Testis (tissue), 2 donors: ENCODE results near the gene FBXL7.

ENCODE experiments used
- POLR2A ChIP-seq: fragments of 450-650 bp; IDR thresholded peaks from one replicate; pipeline ENCODE4 v1.6.1; 2017; ENCODE audit warnings: antibody characterized with exemption, mild to moderate bottlenecking, moderate library complexity
- TF ChIP-seq, protein P1 (sequence below), 3 experiments: fragments of 450-650 bp in 2 of 3; fragments of 200-600 bp in 1 of 3; sonication (generic) in 1 of 3; IDR thresholded peaks; one replicate each; pipeline ENCODE4 v1.5.1; 2016 to 2019; ENCODE audit warnings: antibody characterized with exemption in 3 of 3, mild to moderate bottlenecking in 2 of 3, moderate library complexity in 1 of 3

DNA sequence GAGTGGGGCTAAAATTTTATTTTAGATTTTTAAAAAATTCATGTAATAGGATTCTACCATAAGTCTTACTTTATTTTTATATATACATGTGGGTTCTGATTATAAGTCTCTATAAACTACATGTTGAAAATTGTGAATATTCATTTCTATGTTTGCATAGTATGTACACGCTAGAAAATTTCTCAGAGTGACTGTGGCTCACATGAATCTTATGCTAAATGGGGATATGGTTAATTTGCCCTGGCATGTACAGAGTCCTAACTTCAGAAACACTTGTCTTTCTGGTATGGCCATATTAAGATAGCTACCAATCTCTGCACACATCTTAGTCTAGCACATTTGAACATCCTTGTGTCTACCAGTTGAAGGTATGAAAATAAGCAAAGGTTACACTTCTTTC lies 154.8 kb downstream of the FBXL7 start:
- TF ChIP-seq, protein P1, sequence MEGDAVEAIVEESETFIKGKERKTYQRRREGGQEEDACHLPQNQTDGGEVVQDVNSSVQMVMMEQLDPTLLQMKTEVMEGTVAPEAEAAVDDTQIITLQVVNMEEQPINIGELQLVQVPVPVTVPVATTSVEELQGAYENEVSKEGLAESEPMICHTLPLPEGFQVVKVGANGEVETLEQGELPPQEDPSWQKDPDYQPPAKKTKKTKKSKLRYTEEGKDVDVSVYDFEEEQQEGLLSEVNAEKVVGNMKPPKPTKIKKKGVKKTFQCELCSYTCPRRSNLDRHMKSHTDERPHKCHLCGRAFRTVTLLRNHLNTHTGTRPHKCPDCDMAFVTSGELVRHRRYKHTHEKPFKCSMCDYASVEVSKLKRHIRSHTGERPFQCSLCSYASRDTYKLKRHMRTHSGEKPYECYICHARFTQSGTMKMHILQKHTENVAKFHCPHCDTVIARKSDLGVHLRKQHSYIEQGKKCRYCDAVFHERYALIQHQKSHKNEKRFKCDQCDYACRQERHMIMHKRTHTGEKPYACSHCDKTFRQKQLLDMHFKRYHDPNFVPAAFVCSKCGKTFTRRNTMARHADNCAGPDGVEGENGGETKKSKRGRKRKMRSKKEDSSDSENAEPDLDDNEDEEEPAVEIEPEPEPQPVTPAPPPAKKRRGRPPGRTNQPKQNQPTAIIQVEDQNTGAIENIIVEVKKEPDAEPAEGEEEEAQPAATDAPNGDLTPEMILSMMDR (IDR thresholded peaks at IDR 0.05) = no peak
- TF ChIP-seq POLR2A = no peak
